ENCODE measurements around the gene FIBCD1.
A peak's percentile ranks its signal among the peaks of the same experiment; 100 is the strongest.
"Not testable (repeated sequence)": the region's sequence is repeated elsewhere in the genome, so short reads cannot be mapped to it uniquely, and the experiment has no call there.

The FIBCD1 gene

DNA sequence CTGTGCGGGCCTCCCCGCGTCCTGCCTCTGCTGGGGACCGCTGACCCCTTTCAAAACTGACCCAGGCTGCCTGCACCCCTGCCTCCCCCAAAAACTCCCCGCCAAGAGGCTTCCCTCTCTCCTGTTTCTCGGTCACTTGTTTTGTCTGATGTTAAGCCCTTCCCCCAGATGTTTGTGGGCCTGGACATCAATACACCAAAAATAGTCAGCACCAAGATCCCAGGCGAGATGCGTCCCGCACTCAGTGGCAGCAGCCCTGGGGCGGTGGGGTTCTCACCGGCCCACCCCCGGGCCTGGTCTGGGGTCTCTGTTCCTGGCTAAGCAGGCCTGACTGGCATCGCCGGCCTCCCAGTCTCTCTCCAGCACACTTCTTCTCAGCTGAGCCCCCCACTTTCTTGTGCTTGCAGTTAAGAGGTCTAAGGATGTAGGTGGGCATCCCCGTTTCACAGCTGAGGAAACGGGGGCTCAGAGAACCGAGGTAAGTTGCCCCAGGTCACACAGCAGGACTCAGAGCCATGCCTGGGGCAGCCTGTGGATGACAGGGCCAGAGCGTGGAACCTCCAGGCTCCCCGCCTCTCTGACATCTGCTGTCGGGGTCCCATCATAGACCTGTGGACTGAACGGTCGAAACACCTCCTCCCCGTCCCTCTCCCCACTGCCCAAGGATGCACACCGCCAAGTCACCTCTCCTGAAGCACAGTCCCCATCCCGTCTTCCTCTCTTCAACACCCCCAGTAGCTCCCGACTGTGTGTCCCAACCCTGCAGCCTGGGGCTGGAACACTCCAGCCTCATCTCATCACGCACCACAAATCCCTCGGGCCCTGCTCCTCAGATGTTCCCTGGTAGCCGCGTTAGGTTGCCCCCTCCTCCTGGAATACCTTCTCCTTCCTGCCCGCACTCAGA lies 16.8 kb downstream of the FIBCD1 start:
- no peak for DNase-seq (ENCODE audit: low spot score)

DNA sequence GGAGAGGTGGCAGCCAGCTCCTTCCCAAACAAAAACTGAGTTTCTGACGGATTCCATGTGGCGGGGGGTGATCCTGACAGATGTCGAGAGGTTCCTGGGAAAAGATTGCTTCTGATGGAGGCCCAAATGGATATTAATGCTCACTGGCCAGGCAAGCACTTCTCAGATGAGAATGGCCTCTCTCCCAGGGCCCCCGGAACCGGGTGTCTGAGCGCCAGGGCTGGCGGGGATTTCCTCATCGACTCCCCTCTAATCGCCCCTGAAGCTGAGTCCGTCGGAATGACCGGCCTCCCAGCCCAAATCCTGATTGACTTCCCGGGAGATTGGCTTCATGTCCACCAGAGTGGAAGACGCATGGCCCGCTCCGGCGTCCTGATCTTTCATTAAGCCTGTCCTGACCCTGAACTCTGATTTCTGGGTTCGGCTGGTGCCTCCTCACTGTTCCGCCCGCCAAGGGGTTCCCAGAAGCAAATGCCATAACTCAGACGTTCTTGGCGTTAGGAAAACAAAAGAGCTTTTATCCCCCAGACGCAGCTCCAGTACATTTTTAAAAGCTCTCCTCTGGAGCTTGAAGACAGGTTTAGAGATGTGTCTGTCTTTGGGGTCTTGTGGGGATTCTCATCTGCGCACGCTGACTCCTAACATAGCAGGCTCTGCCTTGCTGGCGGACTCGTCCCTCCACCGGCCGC lies 17.6 kb downstream of the FIBCD1 start:
- no peak for DNase-seq (ENCODE audit: low spot score)

DNA sequence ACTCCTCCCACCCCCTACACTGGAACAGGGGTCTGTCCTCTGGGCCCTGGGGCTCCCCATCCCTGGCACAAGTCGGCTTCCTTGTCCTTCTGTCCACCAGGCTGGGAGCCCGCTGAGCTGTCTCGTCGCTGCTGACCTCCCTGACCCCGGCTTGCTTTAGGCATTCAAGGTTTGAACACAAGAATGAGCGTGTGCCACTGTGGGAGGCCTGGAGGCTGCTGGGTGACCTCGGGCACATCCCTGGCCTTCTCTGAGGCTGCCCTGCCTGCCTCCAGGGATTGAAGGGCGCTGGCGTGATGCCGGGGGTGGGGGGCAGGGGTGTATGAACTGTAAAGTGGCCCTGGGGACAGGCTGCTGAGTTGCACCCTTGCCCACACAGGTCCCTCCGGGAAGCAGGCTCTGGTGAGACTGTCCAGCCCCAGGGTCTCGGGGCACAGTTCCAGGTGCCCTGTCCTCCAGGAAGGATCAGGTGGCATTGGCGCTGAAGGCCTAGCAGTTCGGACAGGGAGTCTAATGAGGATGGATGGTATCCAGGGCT lies 18.2 kb downstream of the FIBCD1 start:
- no peak for DNase-seq (ENCODE audit: low spot score)

DNA sequence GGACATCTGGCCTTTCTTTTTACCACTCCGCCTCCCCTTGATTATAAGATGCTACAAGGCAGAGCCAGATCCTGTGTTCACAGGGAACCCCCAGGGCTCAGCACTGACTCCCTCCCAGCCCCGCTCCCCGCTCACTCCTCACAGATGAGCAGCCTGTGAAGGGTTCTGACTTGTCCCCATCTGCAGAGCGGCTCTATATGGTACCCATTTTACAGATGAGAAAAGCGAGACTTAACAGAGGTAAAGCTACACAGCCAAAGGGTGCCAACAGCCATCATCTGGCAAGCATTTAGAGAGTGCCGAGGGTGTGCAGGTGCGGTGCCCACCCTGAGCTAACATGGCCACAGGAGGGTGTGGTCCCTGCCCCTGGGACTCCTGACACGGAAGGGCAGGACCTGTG lies 18.8 kb downstream of the FIBCD1 start:
- DNase-seq (ENCODE audit: low spot score) = no peak

DNA sequence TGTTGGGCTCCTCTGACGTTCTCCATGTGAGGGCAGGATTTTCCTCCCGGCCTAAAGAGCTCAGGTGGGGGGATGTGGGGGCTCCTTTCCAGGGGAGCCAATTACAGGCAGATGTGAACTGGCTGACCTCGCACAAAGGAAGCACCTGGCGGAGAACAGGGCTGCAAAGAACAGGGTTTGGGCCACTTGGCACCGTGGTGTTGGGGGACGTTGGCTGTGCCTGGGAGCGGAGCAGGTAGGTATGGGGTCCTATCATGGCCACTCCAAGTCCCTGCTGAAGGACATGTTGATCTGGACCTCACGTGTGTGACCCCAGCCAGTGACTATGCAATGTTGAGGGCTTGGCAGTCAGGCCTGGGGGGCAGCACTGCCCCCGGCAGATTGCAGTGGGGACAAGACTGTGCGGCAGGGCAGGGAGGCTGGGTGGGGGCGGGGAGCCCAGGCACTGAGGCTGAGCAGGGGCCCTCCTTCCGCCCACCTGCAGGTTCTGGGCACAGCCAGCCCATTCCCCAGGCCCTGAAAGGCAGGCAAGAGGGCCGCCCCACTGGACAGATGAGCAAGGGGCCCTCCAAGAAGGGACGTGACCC lies 19.4 kb downstream of the FIBCD1 start:
- no peak for DNase-seq (ENCODE audit: low spot score)

DNA sequence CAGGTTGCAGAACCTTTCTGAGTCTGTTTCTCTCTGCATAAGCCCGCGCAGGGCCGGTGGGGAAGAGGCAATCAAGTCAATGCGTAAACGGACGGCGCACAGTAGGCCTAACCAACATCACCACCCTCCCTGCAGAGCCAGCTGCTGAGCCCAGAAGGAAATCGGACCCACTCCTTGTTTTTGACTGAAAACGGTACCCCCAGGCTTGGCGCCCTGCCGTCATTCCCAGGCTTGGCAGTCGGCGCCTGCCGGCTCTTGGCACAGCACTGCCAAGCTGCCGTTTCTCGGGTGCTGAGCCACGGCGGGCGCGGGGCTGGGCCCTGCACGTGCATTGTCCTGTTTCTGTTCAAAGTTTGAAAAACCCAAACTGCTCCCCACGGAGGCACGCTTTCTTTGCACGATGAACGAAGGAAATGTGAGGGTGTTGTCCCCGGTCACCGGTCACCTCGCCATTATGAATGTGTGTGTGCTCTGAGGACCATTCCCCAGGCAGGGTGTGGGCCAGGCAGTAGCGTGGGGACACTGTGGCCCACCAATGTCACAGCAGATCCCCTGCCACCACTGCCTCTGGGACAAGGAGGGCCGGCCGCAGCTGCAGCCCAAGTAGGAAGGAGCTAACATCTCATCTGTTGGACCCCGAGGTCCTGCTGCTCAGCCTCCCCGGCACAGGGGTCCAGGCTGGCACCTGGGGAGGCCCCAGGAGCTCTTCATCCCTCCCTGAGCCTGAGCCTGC lies 20.1 kb downstream of the FIBCD1 start:
- no peak for DNase-seq (ENCODE audit: low spot score)

DNA sequence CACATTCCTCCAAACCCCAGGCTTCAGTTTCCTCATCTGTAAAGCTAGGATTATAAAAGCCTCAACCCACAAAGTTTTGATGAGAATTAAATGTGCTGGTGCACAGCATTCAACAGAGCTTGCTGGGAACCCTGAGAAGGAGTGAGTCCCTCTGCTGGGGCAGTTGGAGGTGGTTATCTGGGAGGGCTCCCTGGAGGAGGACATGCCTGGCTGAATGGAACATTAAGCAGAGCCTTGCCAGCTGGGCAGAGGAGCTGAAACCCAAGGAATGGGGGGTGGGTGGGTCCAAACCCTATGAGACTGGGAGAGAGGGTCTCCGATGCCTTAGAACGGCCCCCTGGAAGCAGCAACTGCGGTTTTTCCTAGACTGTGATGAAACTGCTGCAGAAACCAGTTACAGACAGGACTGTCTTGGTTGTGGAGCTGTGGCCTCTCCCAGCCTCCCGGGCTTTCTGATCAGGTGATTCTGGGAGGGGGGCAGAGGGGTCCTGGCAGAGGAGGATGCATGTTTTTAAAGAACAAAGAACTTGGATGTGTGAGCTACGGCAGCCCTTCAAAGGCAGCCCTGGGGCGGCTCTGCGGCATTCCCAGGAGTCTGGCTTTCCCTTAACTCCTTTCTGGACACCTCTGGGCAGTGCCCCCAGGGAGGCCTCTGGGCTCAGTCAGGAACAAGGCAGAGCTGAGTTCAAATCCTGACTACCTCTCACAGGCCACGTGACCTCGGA lies 20.8 kb downstream of the FIBCD1 start:
- no peak for DNase-seq (ENCODE audit: low spot score)

DNA sequence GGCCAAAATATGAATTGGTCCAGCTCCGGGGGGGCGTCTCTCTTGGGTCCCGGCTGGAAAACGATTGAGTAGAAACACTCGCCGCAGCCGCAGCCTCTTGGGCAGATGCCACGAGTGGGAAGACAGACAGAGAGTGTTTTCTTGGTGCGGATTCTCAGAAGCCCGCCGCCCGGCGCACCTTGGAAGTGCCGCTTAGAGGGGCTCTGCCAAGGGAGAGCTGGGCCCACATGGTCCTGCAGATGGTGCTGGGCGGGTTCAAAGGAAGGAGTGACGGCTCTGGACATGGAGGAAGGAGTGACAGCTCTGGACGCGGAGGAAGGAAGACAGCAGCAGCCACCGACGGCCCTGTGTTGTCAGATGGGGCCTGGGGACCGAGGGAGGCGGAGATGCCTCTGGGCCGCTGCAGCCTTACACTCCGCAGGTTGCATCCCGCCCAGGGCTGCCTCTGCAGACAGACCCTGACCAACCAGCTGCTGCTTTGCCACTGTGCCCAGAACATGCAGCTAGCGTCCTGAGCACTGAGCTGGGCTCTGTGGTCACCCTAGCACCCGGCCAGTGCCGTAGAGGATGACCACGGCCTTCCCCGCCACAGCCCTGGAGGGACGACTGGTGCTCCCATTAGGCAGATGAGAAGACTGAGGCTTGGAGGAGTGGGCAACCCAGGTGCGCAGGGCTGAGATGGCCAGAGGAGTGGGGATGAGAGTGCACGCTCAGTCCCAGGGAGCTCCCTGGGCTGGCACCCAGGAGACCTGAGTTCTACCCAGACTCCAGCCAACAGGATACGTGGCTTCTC lies 21.7 kb downstream of the FIBCD1 start:
- no peak for DNase-seq (ENCODE audit: low spot score)

DNA sequence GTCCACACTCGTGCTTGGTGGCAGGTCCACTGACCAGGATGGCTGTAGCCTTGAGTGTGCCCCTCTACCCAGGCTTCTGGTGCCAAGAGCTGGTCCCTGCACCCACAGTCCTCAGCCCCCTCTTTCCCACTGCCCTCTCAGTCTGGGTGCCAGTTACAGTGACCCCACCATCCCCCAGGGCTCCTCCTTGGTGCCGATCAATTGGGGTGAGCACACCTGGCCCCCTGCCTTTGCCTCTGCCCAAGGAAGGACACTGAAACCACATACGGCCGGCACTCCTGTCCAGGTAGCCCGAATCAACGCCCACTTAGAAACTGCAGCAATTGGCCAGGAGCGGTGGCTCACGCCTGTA lies 24.0 kb downstream of the FIBCD1 start:
- DNase-seq (ENCODE audit: low spot score) = no peak

DNA sequence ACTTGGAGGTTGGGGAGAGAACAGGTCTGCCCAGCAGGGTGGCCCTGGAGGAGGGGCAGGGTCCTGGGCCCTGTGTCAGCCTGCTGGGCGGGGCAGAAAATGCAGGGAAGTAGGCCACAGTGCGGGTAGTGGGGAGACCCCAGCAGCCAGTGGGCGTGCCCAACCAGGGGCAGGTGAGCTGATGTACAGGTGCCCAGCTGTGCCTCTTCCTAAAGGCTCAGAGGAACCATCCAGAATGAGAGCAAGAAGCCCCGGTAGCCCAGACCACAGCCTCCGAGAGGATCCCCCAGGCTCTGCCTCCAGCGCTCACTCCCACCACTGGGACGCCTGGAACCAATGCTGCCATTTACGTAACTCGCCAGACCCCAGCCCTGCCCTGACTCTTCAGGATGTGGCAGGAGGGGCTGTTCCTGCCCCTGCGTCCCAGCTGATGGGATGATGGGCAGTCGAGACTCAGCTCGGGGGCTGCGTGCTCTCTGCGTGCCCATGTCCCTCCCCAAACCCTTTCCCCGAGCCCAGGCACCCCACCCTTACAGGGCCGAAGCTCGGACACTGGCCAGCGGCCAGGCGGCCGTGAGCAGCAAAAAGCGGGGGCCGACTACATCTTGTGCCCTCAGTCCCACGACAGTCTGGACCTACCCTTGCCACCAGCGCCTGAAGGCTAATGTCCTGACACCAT lies 24.5 kb downstream of the FIBCD1 start:
- no peak for DNase-seq (ENCODE audit: low spot score)

DNA sequence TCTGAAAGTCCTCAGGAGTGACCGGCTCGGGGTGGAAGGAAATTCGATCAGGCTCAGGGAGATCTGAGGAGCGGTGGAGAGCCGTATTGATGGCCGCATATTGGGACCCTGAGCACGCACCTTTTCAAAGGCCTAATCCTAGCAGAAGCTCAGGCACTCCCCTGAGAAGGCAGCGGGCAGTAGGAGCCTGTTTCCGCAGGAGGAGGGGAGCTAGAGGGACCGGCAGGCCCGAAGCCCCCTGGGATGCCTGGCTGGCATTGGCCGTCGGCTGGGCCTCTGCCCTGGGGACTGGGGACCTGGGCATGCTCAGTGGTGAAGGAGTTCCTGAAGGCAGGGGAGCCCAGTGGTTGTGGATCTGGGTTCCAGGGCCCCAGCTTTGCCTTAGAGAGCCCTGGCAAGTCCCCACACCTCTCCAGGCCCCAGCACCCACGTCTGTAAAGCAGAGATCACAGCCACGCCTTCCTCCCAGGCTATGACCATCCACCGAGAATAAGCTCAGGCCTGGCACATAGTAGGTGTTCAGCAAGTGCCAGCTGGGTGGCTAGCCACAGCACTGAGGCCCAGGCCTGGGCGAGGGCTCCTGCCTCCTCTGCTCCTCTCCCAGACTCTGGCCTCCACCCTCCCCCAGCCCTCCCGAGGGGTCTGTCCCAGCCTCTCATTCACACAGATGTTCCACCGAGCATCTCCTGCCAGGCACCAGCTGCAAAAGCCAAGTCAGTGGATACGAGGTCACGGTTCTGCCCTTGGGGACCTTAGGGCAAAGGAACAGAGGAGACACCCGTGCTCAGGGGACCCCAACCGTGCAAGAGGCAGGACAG lies 25.2 kb downstream of the FIBCD1 start:
- no peak for DNase-seq (ENCODE audit: low spot score)

DNA sequence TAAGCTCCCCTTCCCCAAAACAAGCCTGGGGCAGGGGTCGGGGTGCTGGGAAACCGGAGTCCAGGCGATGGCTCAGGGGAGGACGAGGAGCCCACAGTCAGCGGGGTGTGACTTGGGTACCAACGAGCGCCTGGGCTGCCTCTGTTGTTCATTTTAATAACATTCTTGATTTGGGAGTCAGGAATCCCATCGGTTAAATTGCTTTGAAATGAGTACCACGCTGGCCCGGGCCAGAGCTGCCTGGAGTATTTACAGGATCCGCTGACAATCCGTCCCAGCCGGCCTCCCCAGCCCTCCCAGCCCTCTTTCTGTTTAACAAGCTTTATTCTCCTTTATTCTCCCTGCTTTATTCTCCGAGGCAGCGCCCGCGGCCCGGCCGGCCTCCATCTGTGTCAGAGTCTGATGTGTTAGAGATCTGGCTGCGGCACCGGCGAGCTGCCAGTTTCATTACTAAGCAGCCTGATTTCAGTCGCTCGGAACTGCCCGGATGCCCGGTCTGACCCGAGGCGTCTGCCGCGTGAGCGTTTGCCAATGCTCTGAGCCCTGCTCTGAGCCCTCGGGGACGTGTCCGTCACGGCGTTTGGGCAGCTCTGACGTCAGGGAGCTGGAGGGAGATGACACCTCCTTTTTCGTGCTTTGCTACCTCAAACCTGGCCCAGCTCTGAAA lies 26.0 kb downstream of the FIBCD1 start:
- peak; percentile 38 for DNase-seq (ENCODE audit: low spot score)

DNA sequence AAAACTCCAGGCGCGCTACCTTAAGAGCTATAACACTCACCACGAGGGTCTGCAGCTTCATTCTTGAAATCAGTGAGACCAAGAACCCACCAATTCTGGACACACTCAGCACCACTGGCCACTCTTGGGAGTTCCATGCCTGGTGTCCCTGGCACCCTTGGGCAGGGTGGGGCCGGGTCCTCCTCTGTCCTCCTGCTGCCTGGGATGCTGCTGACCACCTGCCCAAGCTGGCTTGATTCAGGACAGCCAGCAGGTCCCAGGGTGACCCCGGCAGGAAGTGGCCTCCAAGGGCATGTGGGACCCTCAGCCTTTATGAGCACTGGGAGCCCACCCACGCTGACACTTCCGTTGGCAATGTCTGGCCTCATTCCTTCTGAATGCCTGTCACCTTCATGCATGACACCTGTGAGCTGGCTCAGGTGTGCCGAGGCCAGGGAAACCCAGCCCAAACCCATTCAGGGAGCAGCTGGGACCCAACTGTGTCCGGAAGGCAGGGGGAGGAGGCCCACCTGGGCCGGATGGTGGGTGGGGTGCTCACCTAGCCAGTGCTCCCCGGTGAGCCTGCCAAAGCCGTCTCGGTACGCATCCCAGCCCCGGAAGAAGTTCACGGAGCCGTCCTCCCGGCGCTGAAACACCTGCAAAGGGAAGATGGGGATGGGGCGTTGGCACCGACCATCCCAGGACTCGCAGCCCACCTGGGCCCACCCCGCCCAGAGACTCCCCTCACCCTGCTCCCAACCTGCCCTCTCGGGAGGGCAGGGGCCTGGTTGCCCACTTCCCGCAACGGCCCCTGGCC lies 27.6 kb downstream of the FIBCD1 start:
- no peak for DNase-seq (ENCODE audit: low spot score)

DNA sequence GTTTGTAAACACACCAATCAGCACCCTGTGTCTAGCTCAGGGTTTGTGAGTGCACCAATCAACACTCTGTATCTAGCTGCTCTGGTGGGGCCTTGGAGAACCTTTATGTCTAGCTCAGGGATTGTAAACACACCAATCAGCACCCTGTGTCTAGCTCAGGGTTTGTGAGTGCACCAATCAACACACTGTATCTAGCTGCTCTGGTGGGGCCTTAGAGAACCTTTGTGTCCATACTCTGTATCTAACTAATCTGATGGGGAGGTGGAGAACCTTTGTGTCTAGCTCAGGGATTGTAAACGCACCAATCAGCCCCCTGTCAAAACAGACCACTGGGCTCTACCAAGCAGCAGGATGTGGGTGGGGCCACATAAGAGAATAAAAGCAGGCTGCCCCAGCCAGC lies 28.4 kb downstream of the FIBCD1 start:
- not testable (repeated sequence) for DNase-seq (ENCODE audit: low spot score)

DNA sequence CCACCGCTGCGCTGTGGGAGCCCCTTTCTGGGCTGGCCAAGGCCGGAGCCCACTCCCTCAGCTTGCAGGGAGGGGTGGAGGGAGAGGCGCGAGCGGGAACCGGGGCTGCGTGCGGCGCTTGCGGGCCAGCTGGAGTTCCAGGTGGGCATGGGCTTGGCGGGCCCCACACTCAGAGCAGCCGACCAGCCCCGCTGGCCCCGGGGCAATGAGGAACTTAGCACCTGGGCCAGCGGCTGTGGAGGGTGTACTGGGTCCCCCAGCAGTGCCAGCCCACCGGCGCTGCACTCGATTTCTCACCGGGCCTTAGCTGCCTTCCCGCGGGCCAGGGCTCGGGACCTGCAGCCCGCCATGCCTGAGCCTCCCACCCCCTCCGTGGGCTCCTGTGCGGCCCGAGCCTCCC lies 29.0 kb downstream of the FIBCD1 start:
- not testable (repeated sequence) for DNase-seq (ENCODE audit: low spot score)

DNA sequence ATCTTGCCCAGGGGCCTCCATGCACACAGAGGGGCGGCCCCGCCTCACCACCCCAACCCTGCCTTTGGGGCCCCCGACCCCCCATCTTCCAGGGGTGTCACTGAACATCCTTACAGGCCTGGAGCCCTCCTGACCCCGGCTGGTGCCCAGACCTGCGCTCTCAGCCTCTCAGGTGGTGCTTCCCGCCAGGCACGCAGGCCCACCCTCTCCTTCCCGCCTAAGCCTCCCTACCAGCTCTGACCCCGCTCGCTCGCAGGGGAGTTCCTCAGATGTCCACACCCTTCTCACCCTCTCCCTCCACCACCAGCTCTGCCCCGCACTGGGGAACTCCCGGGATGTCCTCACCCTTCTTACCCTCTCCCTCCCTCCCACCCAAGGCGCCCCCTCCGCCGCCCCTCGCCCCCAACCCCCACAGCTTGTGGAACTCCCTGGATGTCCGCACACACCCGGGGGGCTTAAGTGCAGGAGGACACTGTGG lies 30.1 kb downstream of the FIBCD1 start:
- DNase-seq (ENCODE audit: low spot score) = no peak

DNA sequence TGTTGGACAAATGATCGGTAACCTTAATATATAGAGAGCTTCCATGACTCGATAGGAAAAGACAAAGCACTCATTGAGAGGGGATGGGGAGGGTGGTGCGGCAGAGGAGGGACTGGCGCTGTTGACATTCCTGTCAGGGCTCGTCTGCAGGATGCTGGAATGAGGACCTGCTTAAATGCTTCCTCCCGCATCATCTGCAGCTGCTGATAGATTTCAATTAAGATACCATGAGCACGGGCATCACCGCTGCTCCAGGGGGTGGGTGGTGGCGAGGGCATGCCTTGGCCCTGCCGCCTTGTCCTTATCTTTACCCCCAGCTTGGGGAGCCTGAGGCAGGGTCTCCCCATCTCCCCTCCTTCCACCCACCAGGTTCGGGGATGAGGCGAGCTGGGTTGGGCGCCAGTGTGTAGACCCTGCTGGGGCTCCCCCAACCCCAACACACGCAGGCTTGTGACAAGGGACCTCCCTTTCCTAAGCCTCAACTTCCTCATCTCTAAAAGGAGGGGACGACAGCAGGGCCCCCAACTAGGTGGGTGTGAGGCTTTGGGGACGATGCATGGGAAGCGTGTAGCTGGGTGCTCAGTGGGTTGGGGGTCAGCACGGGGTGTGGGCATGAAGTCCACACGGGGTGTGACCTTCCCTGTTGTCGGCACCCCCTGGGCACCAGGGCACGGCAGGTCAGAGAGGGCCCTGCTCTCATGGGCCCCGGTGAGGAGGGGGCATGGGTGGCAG lies 30.7 kb downstream of the FIBCD1 start:
- DNase-seq (ENCODE audit: low spot score) = peak; percentile 84
